Spleen (tissue), 11 donors: ENCODE results near the gene TCF7L1. TPM values are rescaled to one million over a fixed set of nuclear protein-coding genes. Genes with fewer than 3 reads are reported as not detected.

Experiments
- DNase-seq: peaks from one replicate; pipeline ENCODE4 v3.0.0-alpha.2; 2020
- H3K27ac ChIP-seq, 8 donors: fragments of 200-600 bp; sonication (generic) in 7 of 8; 1 replicate in 4 of 8; 2 replicates in 4 of 8; pipeline versions ENCODE4 v1.5.0 to v1.8.0; 2016 to 2021; ENCODE audit warnings: inconsistent platforms in 4 of 8, mild to moderate bottlenecking in 4 of 8, moderate library complexity in 1 of 8
- H3K27me3 ChIP-seq, 7 donors: fragments of 200-600 bp; sonication (generic) in 6 of 7; replicated peaks in 1 of 7; 1 replicate in 4 of 7; 2 replicates in 3 of 7; pipeline versions ENCODE4 v1.5.0 to v1.8.0; 2016 to 2021; ENCODE audit warnings: inconsistent platforms in 3 of 7, mild to moderate bottlenecking in 1 of 7
- H3K36me3 ChIP-seq, 6 donors: fragments of 200-600 bp; sonication (generic) in 5 of 6; 1 replicate in 4 of 6; 2 replicates in 2 of 6; pipeline versions ENCODE4 v1.5.0 to v1.8.0; 2016 to 2021; ENCODE audit warnings: inconsistent platforms in 2 of 6
- H3K4me1 ChIP-seq, 6 donors: fragments of 200-600 bp; sonication (generic) in 5 of 6; 1 replicate in 3 of 6; 2 replicates in 3 of 6; pipeline versions ENCODE4 v1.5.0 to v1.8.0; 2016 to 2021; ENCODE audit warnings: inconsistent platforms in 3 of 6
- H3K4me3 ChIP-seq, 8 donors: fragments of 200-600 bp; sonication (generic) in 7 of 8; 1 replicate in 4 of 8; 2 replicates in 4 of 8; pipeline versions ENCODE4 v1.5.0 to v1.8.0; 2016 to 2021; ENCODE audit warnings: inconsistent platforms in 4 of 8, mild to moderate bottlenecking in 4 of 8, moderate library complexity in 2 of 8
- H3K9me3 ChIP-seq, 8 donors: fragments of 200-600 bp; sonication (generic) in 7 of 8; 1 replicate in 4 of 8; 2 replicates in 4 of 8; pipeline versions ENCODE4 v1.5.0 to v1.8.0; 2016 to 2021; ENCODE audit warnings: inconsistent platforms in 4 of 8
- CTCF ChIP-seq, 11 experiments: fragments of 200-600 bp in 7 of 11; fragments of 450-650 bp in 4 of 11; sonication (generic) in 4 of 11; IDR thresholded peaks in 8 of 11; conservative IDR thresholded peaks in 3 of 11; 1 replicate in 7 of 11; 2 replicates in 4 of 11; pipeline versions ENCODE4 v1.4.0 to v1.8.0; 2016 to 2021; ENCODE audit warnings: antibody characterized with exemption in 11 of 11, inconsistent platforms in 4 of 11, mild to moderate bottlenecking in 1 of 11
- POLR2A ChIP-seq, 3 donors: fragments of 450-650 bp; IDR thresholded peaks; one replicate each; pipeline ENCODE4 v1.5.1; 2017; ENCODE audit warnings: antibody characterized with exemption in 3 of 3, mild to moderate bottlenecking in 1 of 3
- POLR2AphosphoS5 ChIP-seq, 3 donors: sonication (generic); formaldehyde crosslinking; IDR thresholded peaks; one replicate each; pipeline ENCODE4 v1.5.1; 2017; ENCODE audit warnings: antibody characterized with exemption in 3 of 3
- WGBS, 5 donors: extraction: QIAGEN DNeasy Blood & Tissue Kit in 3 of 5; methylation state at CpG; one replicate each; pipeline versions ENCODE4 v1.1.5 to v1.1.7; 2013 to 2018; 5-methylcytosine and 5-hydroxymethylcytosine counted together
- intact Hi-C: fragments of 100-400 bp; cut with DNase I; formaldehyde crosslinking; loops from one replicate; pipeline ENCODE4 v1.15.0; 2023; ENCODE audit warnings: low total_unique reads
- polyA plus RNA-seq, 3 donors: library from polyadenylated mRNA; stranded (reverse); fragments of 200-250 nt; gene quantifications; one replicate each; pipeline ENCODE4 v1.2.1, GENCODE V29; 2013
- total RNA-seq, 7 donors: library from RNA; depleted of rRNA in 3 of 7; stranded (reverse); fragments of >200 nt in 3 of 7; fragmentation: NEBNext Ultra II Directional in 4 of 7; extraction: Animal tissue kit (Norgen Biotek cat#: 25700) in 4 of 7; gene quantifications; one replicate each; pipeline versions ENCODE4 v1.1.0 to v1.2.1, GENCODE V29; 2016 to 2021
- donor health status: healthy with polysubstance abuse.
- donor health status: DM: no; HTN: no; CAD: no; lungs with moderate emphysema.
- donor health status: DM: no; HTN: no; CAD: no.
- donor health status: Bipolar disorder and iron deficiency.
- donor health status: healthy.
- donor health status: DM: no; HTN: no; CAD: no.
- donor health status: DM: yes; HTN: yes; CAD: no.

Gene TCF7L1
- total and polyA plus RNA-seq, 10 donors = 2.0 to 15.8 (median 6.4) TPM

GRCh38 chr2:85104228-85104627 lies 29.0 kb upstream of the TCF7L1 start:
- H3K27ac ChIP-seq = no peak overlapping the region
- no peaks in the 10 kb centered on the region for H3K9me3 ChIP-seq
- no peak overlapping the region for H3K4me3 ChIP-seq
- no peak for DNase-seq
- WGBS, 5 donors = 59 to 75% (median 71%) methylated on average over 1 of the region's 1 CpG
- intact Hi-C loops = no loop called here
- H3K36me3 ChIP-seq = no peaks in the 10 kb centered on the region
- H3K27me3 ChIP-seq = peaks cover 0 to 4% (median 0%) of the 10 kb centered on the region in 7 donors
- TF ChIP-seq POLR2A (IDR thresholded peaks at IDR 0.05) (no peak), POLR2AphosphoS5 (IDR thresholded peaks at IDR 0.05) (no peak)
- H3K4me1 ChIP-seq = no peaks in the 10 kb centered on the region

DNA sequence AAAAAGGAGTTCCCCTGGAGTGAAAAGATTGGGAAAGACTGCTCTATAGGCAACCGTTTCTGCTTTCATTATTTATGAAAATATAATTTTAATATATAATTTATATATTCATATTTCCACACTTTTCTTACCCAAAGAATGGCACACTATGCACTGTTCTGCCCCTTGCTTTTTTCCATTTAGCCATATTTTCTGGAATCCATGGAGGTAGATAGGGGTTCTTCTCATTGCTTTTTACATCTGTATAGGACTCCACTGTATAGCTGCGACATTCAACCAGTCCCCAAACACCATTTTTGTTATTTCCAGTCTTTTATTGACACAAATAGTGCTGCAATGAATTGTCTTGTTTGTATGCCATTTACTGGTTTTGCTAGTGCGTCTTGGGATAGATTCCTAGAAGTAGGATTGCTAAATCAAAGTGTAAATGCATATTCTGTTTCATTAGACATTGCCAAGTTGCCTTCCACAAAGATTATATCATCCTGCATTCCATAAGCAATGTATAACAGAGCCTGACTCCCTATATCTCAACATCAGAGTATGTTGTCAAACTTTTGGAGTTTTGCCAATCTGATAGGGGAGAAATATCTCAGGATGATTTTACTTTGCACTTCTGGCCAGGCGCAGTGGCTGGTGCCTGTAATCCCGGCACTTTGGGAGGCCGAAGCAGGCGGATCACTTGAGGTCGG lies 26.6 kb upstream of the TCF7L1 start:
- Histone ChIP-seq H3K4me3 (no peak overlapping the region), H3K4me1 (no peaks in the 10 kb centered on the region), H3K36me3 (no peaks in the 10 kb centered on the region), H3K27me3 (peaks cover 0 to 4% (median 0%) of the 10 kb centered on the region in 7 donors), H3K9me3 (no peaks in the 10 kb centered on the region), H3K27ac (no peak overlapping the region)
- TF ChIP-seq POLR2AphosphoS5 (IDR thresholded peaks at IDR 0.05) = no peak
- no peak for TF ChIP-seq POLR2A (IDR thresholded peaks at IDR 0.05)
- TF ChIP-seq CTCF (IDR thresholded peaks at IDR 0.05 in 8 of 11, conservative IDR thresholded peaks at IDR 0.05 in 3 of 11) = no peak
- 75 to 86% (median 79%) methylated on average over 8 of the region's 8 CpGs for WGBS, 5 donors
- DNase-seq = no peak
- intact Hi-C loops = no loop called here

DNA sequence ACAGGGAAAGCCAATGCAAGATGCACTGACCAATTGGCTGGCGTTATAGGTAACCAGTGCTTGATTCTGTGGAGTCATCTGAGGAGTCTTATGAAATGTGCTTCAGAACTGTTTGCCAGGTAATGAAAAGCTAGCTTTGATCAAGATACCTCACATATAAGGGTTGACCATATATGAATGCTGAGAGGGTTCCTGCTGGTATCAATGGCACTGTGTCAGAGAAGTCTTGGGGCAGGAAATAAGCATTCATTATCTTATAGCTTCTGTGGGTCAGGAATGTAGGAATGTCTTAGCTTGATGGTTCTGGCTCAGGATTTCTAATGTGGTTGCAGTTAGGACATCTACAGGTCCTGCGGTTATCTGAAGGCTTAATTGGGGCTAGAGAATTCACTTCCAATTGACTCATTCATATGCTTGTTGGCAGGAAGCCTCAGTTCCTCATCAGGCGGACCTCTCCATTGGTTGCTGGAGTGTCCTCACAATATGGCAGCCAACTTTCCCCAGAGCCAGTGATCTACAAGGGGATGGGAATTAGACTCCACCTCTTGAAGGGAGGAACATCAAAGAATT lies 22.1 kb upstream of the TCF7L1 start:
- Histone ChIP-seq H3K4me1 (no peaks in the 10 kb centered on the region), H3K27ac (no peak overlapping the region), H3K27me3 (peaks cover 0 to 16% (median 0%) of the 10 kb centered on the region in 7 donors), H3K9me3 (no peaks in the 10 kb centered on the region), H3K4me3 (no peak overlapping the region), H3K36me3 (no peaks in the 10 kb centered on the region)
- TF ChIP-seq POLR2A (IDR thresholded peaks at IDR 0.05) (no peak), POLR2AphosphoS5 (IDR thresholded peaks at IDR 0.05) (no peak), CTCF (IDR thresholded peaks at IDR 0.05 in 8 of 11, conservative IDR thresholded peaks at IDR 0.05 in 3 of 11) (no peak)
- intact Hi-C loops = no loop called here
- 84 to 97% (median 89%) methylated on average over 3 of the region's 3 CpGs for WGBS, 5 donors
- no peak for DNase-seq

DNA sequence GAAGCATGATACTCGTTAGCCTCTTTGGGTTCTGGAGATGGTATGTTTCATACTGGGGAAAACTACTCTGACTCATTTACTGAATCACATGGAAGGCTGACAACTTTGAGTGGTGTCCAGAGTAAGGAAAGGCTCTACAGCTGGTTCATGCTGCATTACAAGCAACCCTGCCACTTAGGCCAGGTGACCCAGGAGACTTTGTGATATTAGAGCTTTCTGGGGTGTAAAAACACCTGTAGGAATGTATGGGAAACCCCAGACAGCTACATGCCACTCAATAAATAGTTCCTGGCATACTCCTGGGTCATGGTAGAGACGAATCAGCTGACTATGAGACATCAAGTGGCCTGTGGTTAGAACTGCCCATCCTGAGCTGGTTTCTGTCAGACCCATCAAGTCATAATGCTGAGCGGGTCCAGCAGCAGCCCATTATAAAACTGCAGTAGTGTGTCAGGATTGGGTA lies 21.3 kb upstream of the TCF7L1 start:
- Histone ChIP-seq H3K4me3 (no peak overlapping the region), H3K27me3 (peaks cover 0 to 16% (median 0%) of the 10 kb centered on the region in 7 donors), H3K36me3 (no peaks in the 10 kb centered on the region), H3K27ac (no peak overlapping the region), H3K4me1 (no peaks in the 10 kb centered on the region), H3K9me3 (no peaks in the 10 kb centered on the region)
- no peak for DNase-seq
- TF ChIP-seq CTCF (IDR thresholded peaks at IDR 0.05 in 8 of 11, conservative IDR thresholded peaks at IDR 0.05 in 3 of 11) (no peak), POLR2AphosphoS5 (IDR thresholded peaks at IDR 0.05) (no peak), POLR2A (IDR thresholded peaks at IDR 0.05) (no peak)
- 81 to 89% (median 82%) methylated on average over 3 of the region's 3 CpGs for WGBS, 5 donors
- intact Hi-C loops = no loop called here
